ENCODE results near the gene FAM53A.

FAM53A gene

DNA sequence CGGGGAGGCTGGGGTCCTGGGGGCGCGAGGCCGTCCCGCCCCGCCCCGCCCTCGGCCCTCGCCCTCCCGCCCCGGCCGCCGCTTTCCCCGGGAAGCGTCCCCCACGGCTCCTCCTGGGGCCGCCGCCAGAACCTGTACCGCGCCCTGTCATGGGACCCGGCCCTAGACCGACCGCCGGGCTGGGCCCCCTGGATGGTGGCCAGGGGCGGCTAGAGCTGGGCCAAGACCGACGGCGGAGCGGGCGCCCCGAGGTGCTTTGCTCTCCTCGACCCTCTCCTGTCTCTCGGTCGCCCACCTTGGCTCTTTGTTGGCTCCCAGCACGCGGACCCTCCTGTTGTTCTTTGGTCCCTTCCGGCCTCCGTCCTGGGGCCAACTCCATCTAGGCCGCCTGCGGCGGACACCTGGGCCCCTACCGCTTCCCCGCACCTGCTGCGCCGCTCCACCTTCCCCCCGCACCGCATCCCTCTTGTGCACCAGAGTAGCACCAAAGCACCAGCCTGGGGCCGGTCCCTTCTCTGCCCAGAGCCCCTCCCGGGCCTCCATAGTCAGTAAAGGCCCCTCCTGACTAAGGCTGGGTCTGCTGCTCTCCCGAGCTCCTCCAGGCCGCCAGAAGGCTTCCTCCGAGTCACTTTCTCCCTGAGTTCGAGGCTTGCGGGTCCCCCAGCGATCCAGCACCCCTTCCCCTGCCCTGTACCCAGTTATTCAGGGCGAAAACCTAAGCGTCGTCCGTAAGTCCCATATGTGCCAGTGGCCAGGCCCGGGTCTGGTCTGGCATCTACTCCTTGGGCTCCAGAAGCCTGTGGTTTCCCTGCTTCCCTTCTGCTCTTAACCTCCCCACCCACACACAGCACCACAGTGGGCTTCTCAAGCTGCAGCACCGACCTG is 37.8 kb upstream of the FAM53A start:
- H3K4me3 ChIP-seq (replicated peaks; ENCODE audit: low read depth, low read length), result peak overlapping the region; percentile 89
- DNase-seq (ENCODE audit: extremely low read depth, insufficient read length), result no peak
- H3K27me3 ChIP-seq (replicated peaks; ENCODE audit: control insufficient read depth, insufficient read depth, low read length), result no peaks in the 10 kb centered on the region
- H3K36me3 ChIP-seq (ENCODE audit: control insufficient read depth, insufficient read depth, low read length), result peaks cover 21% of the 10 kb centered on the region
- TF ChIP-seq, protein P1, sequence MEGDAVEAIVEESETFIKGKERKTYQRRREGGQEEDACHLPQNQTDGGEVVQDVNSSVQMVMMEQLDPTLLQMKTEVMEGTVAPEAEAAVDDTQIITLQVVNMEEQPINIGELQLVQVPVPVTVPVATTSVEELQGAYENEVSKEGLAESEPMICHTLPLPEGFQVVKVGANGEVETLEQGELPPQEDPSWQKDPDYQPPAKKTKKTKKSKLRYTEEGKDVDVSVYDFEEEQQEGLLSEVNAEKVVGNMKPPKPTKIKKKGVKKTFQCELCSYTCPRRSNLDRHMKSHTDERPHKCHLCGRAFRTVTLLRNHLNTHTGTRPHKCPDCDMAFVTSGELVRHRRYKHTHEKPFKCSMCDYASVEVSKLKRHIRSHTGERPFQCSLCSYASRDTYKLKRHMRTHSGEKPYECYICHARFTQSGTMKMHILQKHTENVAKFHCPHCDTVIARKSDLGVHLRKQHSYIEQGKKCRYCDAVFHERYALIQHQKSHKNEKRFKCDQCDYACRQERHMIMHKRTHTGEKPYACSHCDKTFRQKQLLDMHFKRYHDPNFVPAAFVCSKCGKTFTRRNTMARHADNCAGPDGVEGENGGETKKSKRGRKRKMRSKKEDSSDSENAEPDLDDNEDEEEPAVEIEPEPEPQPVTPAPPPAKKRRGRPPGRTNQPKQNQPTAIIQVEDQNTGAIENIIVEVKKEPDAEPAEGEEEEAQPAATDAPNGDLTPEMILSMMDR (IDR thresholded peaks at IDR 0.05; ENCODE audit: insufficient read depth, low read length, poor library complexity, severe bottlenecking), result no peak

DNA sequence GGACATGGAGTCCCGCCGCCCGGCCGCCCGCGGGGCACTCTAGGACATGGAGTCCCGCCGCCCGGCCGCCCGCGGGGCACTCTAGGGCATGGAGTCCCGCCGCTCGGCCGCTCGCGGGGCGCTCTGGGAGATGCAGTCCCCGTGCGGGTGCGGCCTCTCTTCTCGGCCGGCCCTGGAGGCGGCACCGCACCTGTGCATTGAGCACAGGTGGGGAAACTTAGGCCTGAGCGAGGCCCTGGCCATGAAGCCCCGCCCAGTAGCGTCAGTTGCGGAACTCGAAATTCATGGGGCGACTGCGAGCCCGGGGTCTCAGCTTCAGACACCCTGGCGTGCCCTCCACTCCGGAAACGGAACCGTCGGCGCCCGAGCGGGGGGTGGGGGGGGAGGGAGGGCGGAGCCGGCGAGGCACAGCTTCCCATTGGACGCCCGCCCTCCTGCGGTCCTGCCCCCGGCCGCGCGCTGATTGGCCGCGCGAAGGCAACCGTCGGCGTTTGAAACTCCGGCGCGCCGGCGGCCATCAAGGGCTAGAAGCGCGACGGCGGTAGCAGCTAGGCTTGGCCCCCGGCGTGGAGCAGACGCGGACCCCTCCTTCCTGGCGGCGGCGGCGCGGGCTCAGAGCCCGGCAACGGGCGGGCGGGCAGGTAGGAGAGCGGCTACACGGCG is 37.0 kb upstream of the FAM53A start, which contains the start of the genes TACC3 and TMEM129:
TACC3 (plus strand) TSS at position 519 of the 663 bp plus-strand sequence. CDS start 1,901 bp downstream, outside the sequence.
TMEM129 (minus strand) TSS at position 321 of the 663 bp plus-strand sequence. CDS start 486 bp downstream, outside the sequence.
- Histone ChIP-seq H3K27me3 (replicated peaks; ENCODE audit: control insufficient read depth, insufficient read depth, low read length) (no peaks in the 10 kb centered on the region), H3K36me3 (ENCODE audit: control insufficient read depth, insufficient read depth, low read length) (peaks cover 25% of the 10 kb centered on the region), H3K4me3 (replicated peaks; ENCODE audit: low read depth, low read length) (peak within 1 kb of the TSS; percentile 92)
- TF ChIP-seq, protein P1 (IDR thresholded peaks at IDR 0.05; ENCODE audit: insufficient read depth, low read length, poor library complexity, severe bottlenecking), result no peak
- DNase-seq (ENCODE audit: extremely low read depth, insufficient read length), result peak; percentile 92

DNA sequence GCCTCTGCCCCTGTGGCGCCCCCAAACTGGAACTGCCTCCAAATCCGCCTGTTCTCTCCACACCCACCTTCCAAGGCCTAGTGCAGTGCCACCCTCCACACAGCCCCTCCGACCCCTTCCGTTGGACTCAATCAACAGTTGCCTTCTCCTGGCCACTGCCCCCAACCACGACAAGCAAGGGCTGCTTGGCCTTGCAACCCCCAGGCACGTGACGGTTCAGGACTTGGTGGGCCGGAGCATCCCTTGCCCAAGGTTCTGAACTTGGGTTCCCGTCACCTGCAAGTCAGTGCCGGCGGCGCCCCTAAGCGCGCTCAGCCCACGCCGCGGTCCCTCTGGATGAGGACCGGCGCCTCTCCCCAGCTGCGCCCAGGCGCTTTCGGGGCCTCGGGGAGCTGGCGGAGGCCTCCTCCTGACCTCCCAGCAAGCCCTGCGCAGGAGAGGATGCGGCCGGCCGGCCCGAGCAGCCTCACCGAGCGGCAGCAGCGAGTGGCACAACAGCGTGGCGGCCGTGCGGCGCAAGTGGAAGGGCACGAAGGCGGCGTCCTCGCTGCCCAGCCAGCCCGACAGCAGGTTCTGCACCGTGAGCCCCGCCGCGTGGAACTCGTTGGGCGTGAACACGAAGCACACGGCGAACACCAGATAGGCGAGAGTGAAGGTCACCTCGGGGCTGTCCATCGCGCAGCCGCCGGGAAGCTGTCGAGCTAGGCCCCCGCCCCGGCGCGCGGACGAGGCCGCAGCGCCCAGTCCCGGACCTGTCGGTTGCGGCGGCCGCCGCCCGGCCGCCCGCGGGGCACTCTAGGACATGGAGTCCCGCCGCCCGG is 36.3 kb upstream of the FAM53A start:
- TF ChIP-seq, protein P1 (IDR thresholded peaks at IDR 0.05; ENCODE audit: insufficient read depth, low read length, poor library complexity, severe bottlenecking), result no peak
- Histone ChIP-seq H3K4me3 (replicated peaks; ENCODE audit: low read depth, low read length) (peak overlapping the region; percentile 92), H3K36me3 (ENCODE audit: control insufficient read depth, insufficient read depth, low read length) (peaks cover 20% of the 10 kb centered on the region), H3K27me3 (replicated peaks; ENCODE audit: control insufficient read depth, insufficient read depth, low read length) (no peaks in the 10 kb centered on the region)
- peak; percentile 75 for DNase-seq (ENCODE audit: extremely low read depth, insufficient read length)

DNA sequence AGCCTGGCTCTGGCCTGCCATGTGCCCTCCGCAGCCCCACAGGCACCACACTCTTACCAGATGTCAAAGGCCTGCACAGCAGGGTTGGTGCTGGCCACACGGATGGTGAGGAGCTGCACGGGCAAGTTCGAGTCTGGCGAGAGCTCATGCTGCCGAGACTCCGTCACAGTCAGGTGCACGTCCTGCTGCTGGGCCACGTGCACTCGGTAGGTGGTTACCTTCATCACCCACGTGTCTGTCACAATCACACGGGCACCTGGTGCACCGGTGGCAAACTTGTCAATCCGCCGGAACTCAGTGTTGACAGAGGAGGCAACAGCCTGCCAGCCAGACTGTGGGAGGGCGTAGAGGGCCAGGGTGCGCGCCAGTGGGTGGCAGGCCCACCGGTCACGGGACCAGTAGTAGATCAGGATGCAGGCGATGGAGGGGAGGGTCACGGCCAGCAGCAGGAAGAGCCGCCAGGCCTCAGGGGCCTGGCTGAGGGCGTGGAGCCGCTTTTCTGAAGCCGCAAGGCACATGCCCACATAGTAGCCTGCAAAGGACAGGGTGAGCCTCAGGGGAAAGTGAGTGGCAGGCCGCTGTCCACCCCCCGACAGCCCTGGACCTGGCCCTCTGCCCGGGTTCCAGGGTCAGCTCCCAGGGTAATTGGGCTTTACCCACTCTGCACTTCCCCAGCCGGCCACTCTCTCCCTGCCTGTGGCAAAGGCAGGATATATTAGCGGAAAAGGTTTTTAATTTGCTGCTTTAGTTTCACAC is 34.2 kb upstream of the FAM53A start:
- Histone ChIP-seq H3K4me3 (replicated peaks; ENCODE audit: low read depth, low read length) (no peak overlapping the region), H3K27me3 (replicated peaks; ENCODE audit: control insufficient read depth, insufficient read depth, low read length) (no peaks in the 10 kb centered on the region), H3K36me3 (ENCODE audit: control insufficient read depth, insufficient read depth, low read length) (peaks cover 13% of the 10 kb centered on the region)
- no peak for DNase-seq (ENCODE audit: extremely low read depth, insufficient read length)
- TF ChIP-seq, protein P1 (IDR thresholded peaks at IDR 0.05; ENCODE audit: insufficient read depth, low read length, poor library complexity, severe bottlenecking), result no peak
